Measurements from ENCODE around the gene FAM78B. TPM values are rescaled to one million over a fixed set of nuclear protein-coding genes. Genes with fewer than 3 reads are reported as not detected.

The FAM78B gene
- total and polyA plus RNA-seq, 2 donors (not counting 3 experiments of a cell fraction or from before 2014, with no cell fraction given), result 0.10 TPM; not detected in 1

GRCh38 chr1:166089804-166090203 lies 77.0 kb downstream of the FAM78B start:
- no peak overlapping the region for H3K4me3 ChIP-seq (replicated peaks in 1 of 3; ENCODE audit: insufficient read depth in 1 of 3, low read depth in 1 of 3, low read length in 3 of 3)
- H3K27me3 ChIP-seq (ENCODE audit: control insufficient read depth in 2 of 2, insufficient read depth in 2 of 2, low read length in 2 of 2), result no peaks in the 10 kb centered on the region
- H4K20me1 ChIP-seq (replicated peaks; ENCODE audit: control insufficient read depth, extremely low read depth, insufficient read depth, low read length), result no peaks in the 10 kb centered on the region
- H3K4me2 ChIP-seq (ENCODE audit: insufficient read depth, low read length), result no peak overlapping the region
- intact Hi-C loops (cut with micrococcal nuclease), result no loop called here
- no TSS peak for BruUV-seq (replicated peaks)
- H3K9me1 ChIP-seq (replicated peaks; ENCODE audit: control insufficient read depth, extremely low read depth, insufficient read depth, low read length), result no peaks in the 10 kb centered on the region
- DNase-seq (ENCODE audit: low read depth, low spot score), result no peak
- ChIA-PET CTCF (no interaction called here), POLR2A (no interaction called here)
- H2AFZ ChIP-seq (ENCODE audit: low read depth, low read length), result no peak overlapping the region
- no peaks in the 10 kb centered on the region for H3K9me3 ChIP-seq (replicated peaks; ENCODE audit: control insufficient read depth, insufficient read depth, low read length)
- dilution Hi-C loops (cut with MboI; ENCODE audit: extremely low pct_ligation_motif_present, low sequenced_read_pairs), result no loop called here
- H3K4me1 ChIP-seq (ENCODE audit: control insufficient read depth, extremely low read depth, insufficient read depth, low read length), result no peaks in the 10 kb centered on the region
- H3K79me2 ChIP-seq (ENCODE audit: control insufficient read depth, insufficient read depth, low read length), result no peaks in the 10 kb centered on the region
- no peak for FAIRE-seq
- no peak overlapping the region for H3K27ac ChIP-seq (ENCODE audit: insufficient read depth, low read depth, low read length)
- TF ChIP-seq MYC (IDR thresholded peaks at IDR 0.05; ENCODE audit: low read depth, low read length), result no peak
- TF ChIP-seq JUN (IDR thresholded peaks at IDR 0.05; ENCODE audit: borderline replicate concordance, insufficient read depth, insufficient read length, low read depth), result no peak
- TF ChIP-seq POLR2A (IDR thresholded peaks at IDR 0.05; ENCODE audit: low read depth, low read length), result no peak
- TF ChIP-seq, protein P1, sequence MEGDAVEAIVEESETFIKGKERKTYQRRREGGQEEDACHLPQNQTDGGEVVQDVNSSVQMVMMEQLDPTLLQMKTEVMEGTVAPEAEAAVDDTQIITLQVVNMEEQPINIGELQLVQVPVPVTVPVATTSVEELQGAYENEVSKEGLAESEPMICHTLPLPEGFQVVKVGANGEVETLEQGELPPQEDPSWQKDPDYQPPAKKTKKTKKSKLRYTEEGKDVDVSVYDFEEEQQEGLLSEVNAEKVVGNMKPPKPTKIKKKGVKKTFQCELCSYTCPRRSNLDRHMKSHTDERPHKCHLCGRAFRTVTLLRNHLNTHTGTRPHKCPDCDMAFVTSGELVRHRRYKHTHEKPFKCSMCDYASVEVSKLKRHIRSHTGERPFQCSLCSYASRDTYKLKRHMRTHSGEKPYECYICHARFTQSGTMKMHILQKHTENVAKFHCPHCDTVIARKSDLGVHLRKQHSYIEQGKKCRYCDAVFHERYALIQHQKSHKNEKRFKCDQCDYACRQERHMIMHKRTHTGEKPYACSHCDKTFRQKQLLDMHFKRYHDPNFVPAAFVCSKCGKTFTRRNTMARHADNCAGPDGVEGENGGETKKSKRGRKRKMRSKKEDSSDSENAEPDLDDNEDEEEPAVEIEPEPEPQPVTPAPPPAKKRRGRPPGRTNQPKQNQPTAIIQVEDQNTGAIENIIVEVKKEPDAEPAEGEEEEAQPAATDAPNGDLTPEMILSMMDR (IDR thresholded peaks at IDR 0.05; ENCODE audit: extremely low read depth in 1 of 2, insufficient read depth in 1 of 2, low read depth in 1 of 2, low read length in 2 of 2), result no peak
- no peak for TF ChIP-seq MAX (IDR thresholded peaks at IDR 0.05; ENCODE audit: insufficient read depth, insufficient read length)
- no peak for TF ChIP-seq FOS (IDR thresholded peaks at IDR 0.05; ENCODE audit: borderline replicate concordance, insufficient read depth, low read length)
- no peak for TF ChIP-seq GATA2 (IDR thresholded peaks at IDR 0.05; ENCODE audit: insufficient read depth, insufficient read length, low read depth, low read length)
- no peak for TF ChIP-seq EZH2 (IDR thresholded peaks at IDR 0.05; ENCODE audit: borderline replicate concordance, low read depth, low read length, severe bottlenecking)
- no peak for TF ChIP-seq POLR2AphosphoS5 (IDR thresholded peaks at IDR 0.05; ENCODE audit: insufficient read depth, low read depth, low read length)
- H3K9ac ChIP-seq (replicated peaks; ENCODE audit: extremely low read depth, insufficient read depth, low read length), result no peak overlapping the region
- H3K36me3 ChIP-seq (ENCODE audit: control insufficient read depth in 2 of 2, extremely low read depth in 1 of 2, insufficient read depth in 2 of 2, low read length in 2 of 2), result no peaks in the 10 kb centered on the region
